Fibroblast of skin of right biceps (primary cell): Measurements from ENCODE around the gene PIGP.
"Not testable (repeated sequence)": the region's sequence is repeated elsewhere in the genome, so short reads cannot be mapped to it uniquely, and the experiment has no call there.

Experiments used
- DNase-seq: peaks from one replicate; pipeline ENCODE4 v3.0.0-alpha.2; 2013

PIGP gene

GRCh38 chr21:37075214-37075770, 2.4 kb upstream of the PIGP start:
- DNase-seq: no peak

- no peak for DNase-seq
Observed at GRCh38 chr21:37074546-37074945, 1.7 kb upstream of the PIGP start.

- no peak for DNase-seq
Observed at GRCh38 chr21:37074197-37074510, 1.3 kb upstream of the PIGP start.

DNA sequence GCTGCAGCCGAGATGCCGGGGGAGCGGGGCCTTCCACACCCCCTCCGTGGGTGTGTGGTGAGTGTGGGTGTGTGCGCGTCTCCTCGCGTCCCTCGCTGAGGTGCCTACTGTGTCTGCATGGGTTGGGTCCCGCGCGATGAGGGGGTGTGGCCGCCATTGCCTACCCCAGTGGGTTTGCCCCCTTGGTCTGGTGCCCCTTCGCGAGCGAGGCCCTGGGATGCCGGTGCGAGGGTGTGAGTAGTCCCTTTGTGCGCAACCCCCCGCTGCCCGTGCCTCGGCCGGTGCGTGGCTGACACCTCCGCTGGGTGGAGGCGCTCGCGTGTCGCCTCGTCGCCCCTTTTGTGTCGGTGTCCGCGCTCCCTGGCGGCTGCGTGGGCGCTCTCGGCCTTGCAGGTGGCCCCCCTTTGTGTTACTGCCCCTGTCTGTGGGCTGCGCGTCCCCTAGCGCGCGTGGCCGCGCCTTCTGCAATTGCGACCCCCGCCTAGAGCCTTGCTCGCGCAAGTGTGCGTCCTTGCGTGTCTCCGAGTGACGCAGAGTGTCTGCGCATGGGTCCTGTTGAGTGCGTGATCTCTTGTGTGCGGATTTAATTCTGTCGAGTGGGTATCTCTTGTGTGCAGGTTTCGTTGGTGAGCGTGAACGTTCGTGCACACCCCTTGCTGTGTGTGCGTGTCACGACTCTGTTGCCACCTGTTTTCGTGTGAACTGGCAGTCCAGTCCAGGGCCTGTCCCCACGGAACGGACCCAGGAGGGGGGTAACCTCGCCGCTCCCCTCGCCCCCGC, 736 bp upstream of the PIGP start:
- DNase-seq: peak; percentile 34

DNA sequence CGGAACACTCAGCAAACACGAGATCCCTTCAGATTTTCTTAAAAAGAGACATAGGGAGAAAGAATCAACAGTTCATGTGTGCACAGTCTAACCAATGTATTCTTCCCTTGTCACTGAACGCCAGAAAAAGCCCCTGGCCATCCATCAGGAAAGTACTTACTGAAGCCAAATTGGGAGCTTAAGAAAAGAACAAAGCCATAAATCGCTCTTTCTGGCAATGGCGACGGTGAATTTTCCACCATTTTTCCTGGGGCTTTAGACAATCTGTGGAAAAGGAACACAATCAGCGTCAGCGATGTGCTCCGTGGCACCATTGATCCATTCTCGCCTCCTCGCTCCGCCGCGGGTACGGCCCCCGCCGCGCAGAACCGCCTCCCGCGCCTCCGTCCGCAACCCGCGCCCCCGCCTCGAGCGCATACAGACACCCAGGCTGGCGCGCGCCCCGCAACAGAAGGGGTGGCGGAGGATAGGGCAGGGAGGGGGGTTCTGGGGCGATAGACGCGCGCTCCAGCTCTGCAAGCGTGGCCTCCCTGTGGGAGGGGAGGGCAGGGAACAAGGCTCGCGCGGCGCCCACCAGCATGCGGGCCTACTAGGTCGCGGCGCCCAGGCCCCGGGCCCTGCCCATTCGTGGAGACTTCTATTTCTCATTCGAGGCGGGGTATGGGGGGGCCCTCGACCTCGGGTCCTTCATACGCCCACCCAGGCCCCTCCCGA, 440 bp downstream of the PIGP start:
- DNase-seq: no peak

GRCh38 chr21:37071561-37072273, 1.2 kb downstream of the PIGP start:
- peak; percentile 66 for DNase-seq

GRCh38 chr21:37065561-37066177, 7.2 kb downstream of the PIGP start:
- no peak for DNase-seq

GRCh38 chr21:37064841-37065240, 8.0 kb downstream of the PIGP start:
- DNase-seq: peak; percentile 15

GRCh38 chr21:37063433-37063832, 9.4 kb downstream of the PIGP start:
- no peak for DNase-seq

- no peak for DNase-seq
Observed at GRCh38 chr21:37062593-37062935, 10.3 kb downstream of the PIGP start.

DNA sequence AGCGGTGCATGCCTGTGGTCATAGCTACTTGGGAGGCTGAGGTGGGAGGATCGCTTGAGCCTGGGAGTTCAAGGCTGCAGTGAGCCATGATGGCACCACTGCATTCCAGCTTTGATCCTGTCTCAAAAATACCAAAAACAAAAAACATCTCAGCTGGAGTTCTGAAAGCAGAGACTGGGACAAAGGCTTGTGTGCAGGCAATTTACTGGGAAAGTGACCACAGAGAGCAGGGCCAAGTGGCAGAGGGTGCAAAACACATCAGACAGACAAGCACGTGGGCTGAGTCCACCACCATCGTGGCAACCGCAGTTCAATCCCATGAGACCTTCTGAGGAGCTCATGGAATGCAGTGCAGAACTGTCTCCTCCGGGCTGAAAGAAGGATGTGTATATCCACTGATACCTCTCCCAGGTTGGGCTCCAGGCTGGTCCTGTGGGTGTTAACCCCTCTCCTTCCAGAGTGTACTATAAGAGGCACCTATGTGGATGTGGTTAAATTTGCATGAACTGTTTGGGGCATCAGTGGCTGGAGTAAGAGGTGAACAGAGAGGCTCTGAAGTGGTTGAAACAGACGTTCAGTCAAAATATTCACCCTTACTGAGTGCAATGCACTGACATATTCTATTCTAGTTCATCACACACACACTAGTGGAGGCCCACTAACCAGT, 10.8 kb downstream of the PIGP start:
- DNase-seq: peak; percentile 68

- DNase-seq: peak; percentile 96
Observed at GRCh38 chr21:37060296-37060695, 12.6 kb downstream of the PIGP start.

GRCh38 chr21:37059181-37059580, 13.7 kb downstream of the PIGP start:
- no peak for DNase-seq

DNA sequence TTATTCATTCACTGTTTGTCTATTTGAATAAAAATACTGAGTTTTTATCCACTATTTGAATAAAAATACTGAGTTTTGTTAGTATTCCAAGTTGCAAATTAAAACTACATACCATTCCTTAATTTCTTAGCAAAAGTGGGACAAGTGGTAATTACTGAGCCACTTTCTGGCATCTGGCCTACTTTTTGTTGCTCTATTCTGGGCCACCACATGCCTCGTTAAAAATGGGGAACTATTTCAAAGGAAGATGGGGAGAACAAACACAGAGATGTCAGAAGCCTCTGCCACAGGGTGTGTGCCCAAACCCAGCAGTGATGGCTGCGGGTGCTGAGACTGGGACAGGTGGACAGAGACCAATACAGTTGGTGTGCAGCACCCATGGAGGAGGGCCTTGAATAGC, 14.6 kb downstream of the PIGP start:
- no peak for DNase-seq

GRCh38 chr21:37057614-37058013, 15.3 kb downstream of the PIGP start:
- no peak for DNase-seq

DNA sequence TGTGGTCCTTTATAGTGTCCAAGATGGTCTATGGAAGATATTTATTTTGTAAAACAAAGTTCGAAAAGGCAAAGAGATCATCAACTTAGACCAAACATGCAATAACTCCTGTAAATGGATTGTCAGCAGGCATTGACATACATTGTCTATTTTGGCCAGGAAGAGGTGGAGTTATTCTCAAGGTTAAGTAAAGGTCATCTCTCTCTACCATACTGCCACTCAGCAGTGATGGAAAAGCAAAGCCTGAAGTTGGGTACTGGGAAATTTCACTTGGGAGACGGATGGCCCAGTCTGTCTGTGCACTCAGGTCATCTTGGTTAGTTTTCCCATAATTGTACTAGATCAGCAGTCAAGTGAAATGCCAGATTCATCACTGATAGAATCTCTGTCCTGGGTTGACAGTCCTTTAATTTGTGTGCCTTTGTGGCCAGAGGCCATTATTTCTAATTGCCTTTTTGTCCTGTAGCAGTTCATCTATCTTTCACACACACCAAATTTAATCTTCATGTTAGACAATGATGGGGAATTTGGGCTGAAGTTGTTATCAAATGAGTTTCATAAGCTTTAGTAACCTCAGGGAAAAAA, 17.5 kb downstream of the PIGP start:
- no peak for DNase-seq

DNA sequence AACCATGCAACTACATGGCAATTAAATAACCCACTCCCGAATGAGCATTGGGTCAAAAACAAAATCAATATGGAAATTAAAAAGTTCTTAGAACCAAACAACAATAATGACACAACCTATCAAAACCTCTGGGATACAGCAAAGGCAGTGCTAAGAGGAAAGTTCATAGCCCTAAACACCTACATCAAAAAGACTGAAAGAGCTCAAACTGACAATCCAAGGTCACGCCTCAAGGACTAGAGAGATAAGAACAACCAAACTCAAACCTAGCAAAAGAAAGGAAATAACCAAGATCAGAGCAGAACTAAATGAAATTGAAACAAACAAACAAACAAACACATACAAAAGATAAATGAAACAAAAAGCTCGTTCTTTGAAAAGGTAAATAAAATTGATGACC, 23.1 kb downstream of the PIGP start:
- not testable (repeated sequence) for DNase-seq

DNA sequence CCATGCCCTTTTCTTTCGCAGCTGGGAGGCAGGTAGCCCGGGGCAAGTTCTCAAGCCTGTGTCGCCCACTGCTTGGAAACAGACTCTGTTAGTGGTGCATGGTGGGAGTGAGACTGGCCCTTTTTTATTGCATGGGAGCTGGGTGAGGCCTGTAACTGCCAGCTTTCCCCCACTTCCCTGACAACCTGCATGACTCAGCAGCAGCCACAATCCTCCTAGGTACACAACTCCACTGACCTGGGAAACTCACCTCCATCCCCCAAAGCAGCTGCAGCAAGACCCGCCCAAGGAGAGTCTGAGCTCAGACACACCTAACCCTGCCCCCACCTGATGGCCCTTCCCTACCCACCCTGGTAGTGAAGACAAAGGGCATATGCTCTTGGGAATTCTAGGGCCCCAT, 25.8 kb downstream of the PIGP start:
- no peak for DNase-seq

- no peak for DNase-seq
Observed at GRCh38 chr21:37045556-37045955, 27.3 kb downstream of the PIGP start.

- DNase-seq: no peak
Observed at GRCh38 chr21:37045149-37045548, 27.7 kb downstream of the PIGP start.

DNA sequence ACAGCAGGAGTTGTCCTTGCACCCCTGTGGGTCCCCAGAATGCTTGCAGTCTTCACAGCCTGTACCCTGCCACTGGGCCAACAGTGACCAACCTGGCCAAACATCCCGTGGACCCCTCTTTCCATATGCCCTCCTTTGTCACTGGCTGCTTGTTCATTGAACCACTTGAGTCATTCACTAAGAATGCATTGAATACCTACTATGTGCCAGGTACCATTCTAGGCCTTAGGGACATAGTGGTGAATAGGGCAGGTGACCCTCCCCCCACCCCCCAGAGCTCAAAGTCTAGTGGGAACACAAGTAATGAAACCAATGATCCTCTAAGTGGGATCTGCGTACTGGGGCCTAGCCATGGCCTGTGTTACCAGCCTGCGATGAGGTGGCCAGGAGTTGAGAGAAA, 28.2 kb downstream of the PIGP start:
- DNase-seq: no peak

GRCh38 chr21:37043818-37044217, 29.1 kb downstream of the PIGP start:
- no peak for DNase-seq
